ENCODE results near the gene BTBD1. TPM values are rescaled to one million over a fixed set of nuclear protein-coding genes. Genes with fewer than 3 reads are reported as not detected.
"Not testable (repeated sequence)": the region's sequence is repeated elsewhere in the genome, so short reads cannot be mapped to it uniquely, and the experiment has no call there.

BTBD1 gene
- total and polyA plus RNA-seq, 7 donors = 93.5 to 193 (median 151) TPM

DNA sequence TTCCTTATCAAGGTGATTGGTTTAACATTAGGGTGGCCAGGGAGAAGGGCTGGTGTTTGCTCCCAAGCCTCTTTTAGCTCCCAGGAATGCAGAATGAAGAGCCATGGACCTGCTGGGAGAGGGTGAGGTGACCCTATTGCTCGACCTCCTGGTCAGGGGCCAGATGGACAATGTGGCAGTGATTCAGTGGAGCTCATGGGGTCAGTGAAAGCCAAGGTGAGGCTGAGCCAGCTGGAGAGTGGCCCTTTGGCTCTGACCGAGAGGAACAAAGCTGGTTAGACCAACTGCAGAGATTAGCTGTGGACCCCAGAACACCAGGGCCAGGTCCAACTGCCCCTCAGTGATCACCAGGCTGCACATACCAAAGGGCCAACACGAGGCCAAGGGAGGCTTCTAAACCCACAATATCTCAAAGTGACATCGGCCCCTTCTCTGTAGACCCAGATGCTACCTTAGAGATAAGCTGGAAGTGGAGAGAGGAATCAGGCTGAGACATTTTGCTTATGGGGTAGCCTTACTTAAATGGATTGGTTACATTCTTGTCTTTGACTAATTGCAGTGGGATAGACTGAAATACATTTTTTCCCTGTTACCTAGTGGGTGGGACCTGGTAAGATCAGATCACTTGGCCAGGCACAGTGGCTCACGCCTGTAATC is 15.8 kb upstream of the BTBD1 start:
- ATAC-seq = peak; percentile 64 to 88 (median 78)
- no peaks in the 10 kb centered on the region for H3K36me3 ChIP-seq (ENCODE audit: insufficient read depth in 1 of 2, low read depth in 1 of 2)
- intact Hi-C loops (cut with DNase I) = no loop called here

GRCh38 chr15:83081256-83082014 is 14.4 kb upstream of the BTBD1 start:
- Histone ChIP-seq H3K27me3 (ENCODE audit: insufficient read depth in 3 of 3, low read length in 2 of 3) (no peaks in the 10 kb centered on the region), H3K27ac (peak overlapping the region; percentile 65), H3K9me3 (no peaks in the 10 kb centered on the region), H3K4me3 (no peak overlapping the region), H3K36me3 (ENCODE audit: insufficient read depth in 1 of 2, low read depth in 1 of 2) (no peaks in the 10 kb centered on the region), H3K4me1 (peaks cover 27% of the 10 kb centered on the region)
- no peak for DNase-seq
- 81 to 85% (median 83%) methylated on average over 5 of the region's 5 CpGs for WGBS, 3 donors
- TF ChIP-seq CTCF (IDR thresholded peaks at IDR 0.05) = no peak
- intact Hi-C loops (cut with DNase I) = no loop called here
- ATAC-seq = no peak

More for the DNA sequence above, 15.8 kb upstream of the BTBD1 start:
- Histone ChIP-seq H3K4me3 (no peak overlapping the region), H3K4me1 (peaks cover 24% of the 10 kb centered on the region), H3K27ac (peak overlapping the region; percentile 65), H3K9me3 (no peaks in the 10 kb centered on the region), H3K27me3 (ENCODE audit: insufficient read depth in 3 of 3, low read length in 2 of 3) (no peaks in the 10 kb centered on the region)
- WGBS, 3 donors = 26 to 45% (median 33%) methylated on average over 5 of the region's 5 CpGs
- no peak for TF ChIP-seq CTCF (IDR thresholded peaks at IDR 0.05)
- peak; percentile 32 to 88 for DNase-seq

DNA sequence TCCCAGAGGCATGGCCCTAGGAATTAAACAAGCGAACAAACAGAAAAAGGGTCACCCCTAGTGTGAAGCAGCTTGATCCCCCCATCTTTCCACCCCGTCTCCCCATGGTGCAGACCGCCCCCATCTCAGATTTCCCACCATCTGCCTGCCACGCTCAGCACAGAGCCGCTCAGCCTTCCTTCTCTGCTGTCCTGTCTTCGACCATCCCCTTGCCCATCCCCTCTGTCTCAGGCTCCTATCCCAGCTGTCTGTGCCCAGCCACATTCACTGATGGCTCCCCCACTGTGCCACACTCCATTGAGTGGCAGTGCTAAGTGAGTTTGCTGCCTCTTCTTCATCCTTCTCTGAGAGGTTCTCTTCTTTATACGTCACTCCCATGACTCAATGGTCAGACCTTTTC is 11.7 kb upstream of the BTBD1 start:
- Histone ChIP-seq H3K27me3 (ENCODE audit: insufficient read depth in 3 of 3, low read length in 2 of 3) (no peaks in the 10 kb centered on the region), H3K27ac (peak overlapping the region; percentile 85), H3K4me3 (no peak overlapping the region), H3K4me1 (peaks cover 22% of the 10 kb centered on the region), H3K36me3 (ENCODE audit: insufficient read depth in 1 of 2, low read depth in 1 of 2) (no peaks in the 10 kb centered on the region), H3K9me3 (peaks cover under 1% of the 10 kb centered on the region)
- intact Hi-C loops (cut with DNase I) = no loop called here
- no peak for TF ChIP-seq CTCF (IDR thresholded peaks at IDR 0.05)
- 66 to 74% (median 66%) methylated on average over 7 of the region's 7 CpGs for WGBS, 3 donors
- ATAC-seq (no peak), DNase-seq (no peak)

DNA sequence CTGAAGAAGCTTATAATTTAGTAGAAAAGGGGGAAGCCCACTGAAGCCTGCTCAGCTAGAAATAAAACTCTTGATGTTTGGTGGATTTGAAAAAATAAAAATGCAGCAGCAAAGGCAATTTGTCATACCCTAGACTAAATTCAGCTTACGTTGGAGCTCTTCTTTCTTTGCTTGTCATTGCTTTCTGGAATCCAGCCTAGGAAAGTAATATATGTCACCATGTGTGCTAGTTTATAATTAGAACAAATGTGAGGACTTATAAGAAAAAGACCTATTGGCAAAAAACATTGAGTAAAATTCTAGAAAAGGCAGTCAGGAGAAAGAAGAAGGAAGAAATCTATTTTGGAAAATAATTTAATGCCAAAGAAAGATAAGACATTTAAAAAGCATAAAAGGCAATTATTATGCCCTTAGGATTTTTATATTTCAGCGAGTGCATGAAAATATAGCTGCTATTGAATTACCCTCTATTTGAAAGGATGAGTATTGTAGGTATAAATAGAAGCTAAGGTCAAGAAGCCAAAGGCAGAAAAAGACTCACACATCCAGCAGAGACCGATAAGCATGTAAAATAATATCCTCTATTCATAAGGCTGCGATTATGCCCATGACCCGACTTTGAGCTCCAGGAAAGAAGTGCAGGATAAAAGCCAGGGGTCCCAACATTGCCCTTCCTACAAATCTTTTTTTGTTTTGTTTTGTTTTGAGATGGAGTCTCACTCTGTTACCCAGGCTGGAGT is 10.6 kb upstream of the BTBD1 start:
- H3K4me1 ChIP-seq = peaks cover 16% of the 10 kb centered on the region
- intact Hi-C loops (cut with DNase I) = no loop called here
- DNase-seq (no peak), ATAC-seq (peak; percentile 89 to 93 (median 92))
- peak overlapping the region; percentile 33 for H3K4me3 ChIP-seq
- 3 to 8% (median 6%) methylated on average over 5 of the region's 5 CpGs for WGBS, 3 donors
- no peak for TF ChIP-seq CTCF (IDR thresholded peaks at IDR 0.05)
- H3K27me3 ChIP-seq (ENCODE audit: insufficient read depth in 3 of 3, low read length in 2 of 3) = no peaks in the 10 kb centered on the region
- H3K9me3 ChIP-seq = peaks cover 8% of the 10 kb centered on the region
- peak overlapping the region; percentile 85 for H3K27ac ChIP-seq
- H3K36me3 ChIP-seq (ENCODE audit: insufficient read depth in 1 of 2, low read depth in 1 of 2) = no peaks in the 10 kb centered on the region

DNA sequence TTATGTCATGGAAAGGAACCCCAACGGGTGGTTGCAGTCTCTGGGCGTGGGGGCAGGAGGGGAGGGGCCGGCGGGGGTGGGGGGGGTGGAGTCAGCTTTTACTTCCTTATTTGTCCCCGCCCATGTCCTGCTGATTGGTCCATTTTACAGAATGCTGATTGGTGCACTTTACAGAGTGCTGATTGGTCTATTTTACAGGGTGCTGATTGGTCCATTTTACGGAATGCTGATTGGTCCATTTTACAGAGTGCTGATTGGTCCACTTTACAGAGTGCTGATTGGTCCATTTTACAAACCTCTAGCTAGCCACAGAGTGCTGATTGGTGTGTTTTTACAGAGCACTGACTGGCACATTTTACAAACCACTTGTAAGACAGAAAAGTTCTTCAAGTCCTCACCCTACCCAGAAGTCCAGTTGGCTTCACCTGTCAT is 2.2 kb upstream of the BTBD1 start:
- not testable (repeated sequence) for H3K27me3 ChIP-seq (ENCODE audit: insufficient read depth in 3 of 3, low read length in 2 of 3); H3K9me3 ChIP-seq; ATAC-seq; H3K27ac ChIP-seq; H3K4me3 ChIP-seq; H3K36me3 ChIP-seq (ENCODE audit: insufficient read depth in 1 of 2, low read depth in 1 of 2); DNase-seq
- H3K4me1 ChIP-seq = peaks cover 13% of the 10 kb centered on the region
- intact Hi-C loops (cut with DNase I) = loop anchor here (5.0 kb wide), 1 partner anchor 38 kb away; the partner anchor contains the start of gene TM6SF1 (in 2 of the 2)
- 63% methylated on average over 4 to 6 of the region's 6 CpGs for WGBS, 3 donors
